OCI-LY1 (cell line): ENCODE measurements around the gene NR6A1.

Experiments used
- EZH2 ChIP-seq: fragments of 200-600 bp; sonication (generic), shearing (Covaris generic); IDR thresholded peaks from 2 replicates; pipeline ENCODE4 v1.8.0; 2017; ENCODE audit warnings: borderline replicate concordance, mixed run types, mild to moderate bottlenecking, antibody characterized with exemption, low read length, moderate library complexity, mixed read lengths
- TF ChIP-seq, protein P1 (sequence below): fragments of 200-600 bp; sonication (generic), shearing (Covaris generic); IDR thresholded peaks from 2 replicates; pipeline ENCODE4 v1.5.1; 2017; ENCODE audit warnings: mild to moderate bottlenecking, antibody characterized with exemption, low read length, moderate library complexity, mixed read lengths

DNA sequence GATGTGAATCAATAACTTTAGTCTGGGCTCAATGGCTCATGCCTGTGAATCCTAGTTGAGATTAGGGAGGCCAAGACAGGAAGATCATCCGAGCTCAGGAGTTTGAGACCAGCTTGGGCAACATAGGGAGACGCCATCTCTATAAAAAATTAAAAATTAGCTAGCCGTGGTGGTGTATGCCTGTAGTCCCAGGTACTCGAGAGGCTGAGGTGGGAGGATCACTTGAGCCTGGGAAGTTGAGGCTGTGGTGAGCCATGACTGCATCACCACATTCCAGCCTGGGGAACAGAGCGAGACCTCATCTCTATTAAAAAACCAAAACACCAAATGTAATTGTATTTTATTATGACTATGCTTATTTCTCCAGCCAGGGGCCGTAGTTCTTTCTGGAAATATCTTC is 194.4 kb downstream of the NR6A1 start:
- TF ChIP-seq, protein P1, sequence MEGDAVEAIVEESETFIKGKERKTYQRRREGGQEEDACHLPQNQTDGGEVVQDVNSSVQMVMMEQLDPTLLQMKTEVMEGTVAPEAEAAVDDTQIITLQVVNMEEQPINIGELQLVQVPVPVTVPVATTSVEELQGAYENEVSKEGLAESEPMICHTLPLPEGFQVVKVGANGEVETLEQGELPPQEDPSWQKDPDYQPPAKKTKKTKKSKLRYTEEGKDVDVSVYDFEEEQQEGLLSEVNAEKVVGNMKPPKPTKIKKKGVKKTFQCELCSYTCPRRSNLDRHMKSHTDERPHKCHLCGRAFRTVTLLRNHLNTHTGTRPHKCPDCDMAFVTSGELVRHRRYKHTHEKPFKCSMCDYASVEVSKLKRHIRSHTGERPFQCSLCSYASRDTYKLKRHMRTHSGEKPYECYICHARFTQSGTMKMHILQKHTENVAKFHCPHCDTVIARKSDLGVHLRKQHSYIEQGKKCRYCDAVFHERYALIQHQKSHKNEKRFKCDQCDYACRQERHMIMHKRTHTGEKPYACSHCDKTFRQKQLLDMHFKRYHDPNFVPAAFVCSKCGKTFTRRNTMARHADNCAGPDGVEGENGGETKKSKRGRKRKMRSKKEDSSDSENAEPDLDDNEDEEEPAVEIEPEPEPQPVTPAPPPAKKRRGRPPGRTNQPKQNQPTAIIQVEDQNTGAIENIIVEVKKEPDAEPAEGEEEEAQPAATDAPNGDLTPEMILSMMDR, result no peak
- no peak for TF ChIP-seq EZH2
